GM04504 (cell line): ENCODE results near the gene MUSK.
A peak's percentile ranks its signal among the peaks of the same experiment; 100 is the strongest.
"Not testable (repeated sequence)": the region's sequence is repeated elsewhere in the genome, so short reads cannot be mapped to it uniquely, and the experiment has no call there.

Experiments
- DNase-seq: peaks from one replicate; pipeline ENCODE4 v3.0.0-alpha.2; 2012; ENCODE audit warnings: low read depth

MUSK gene

GRCh38 chr9:110810262-110810976, 141.8 kb downstream of the MUSK start:
- DNase-seq = no peak

- DNase-seq = no peak
Observed at GRCh38 chr9:110812886-110813285, 144.3 kb downstream of the MUSK start.

GRCh38 chr9:110814159-110814558, 145.6 kb downstream of the MUSK start:
- no peak for DNase-seq

GRCh38 chr9:110815361-110815760, 146.8 kb downstream of the MUSK start:
- DNase-seq = no peak

DNA sequence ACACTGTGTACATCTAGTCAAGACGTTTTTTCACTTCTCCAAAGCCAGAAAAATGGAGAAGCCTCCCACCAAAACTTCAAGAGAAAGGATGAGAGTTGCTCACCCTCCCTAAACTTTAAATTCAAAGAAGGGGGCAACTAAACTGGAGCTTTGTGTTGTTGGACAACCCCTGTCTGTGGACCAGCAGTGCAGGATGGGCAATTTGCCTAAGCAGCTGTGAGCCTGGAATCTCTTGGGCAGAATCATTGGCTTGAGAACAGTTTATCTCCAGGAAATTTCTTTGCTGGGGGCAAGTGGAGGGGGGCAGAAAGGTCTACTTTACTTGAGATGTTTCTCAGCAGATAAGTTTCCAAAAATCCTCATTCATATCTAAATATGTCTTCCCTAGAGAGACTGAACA, 151.8 kb downstream of the MUSK start:
- no peak for DNase-seq

GRCh38 chr9:110821064-110821463, 152.5 kb downstream of the MUSK start:
- DNase-seq = no peak

DNA sequence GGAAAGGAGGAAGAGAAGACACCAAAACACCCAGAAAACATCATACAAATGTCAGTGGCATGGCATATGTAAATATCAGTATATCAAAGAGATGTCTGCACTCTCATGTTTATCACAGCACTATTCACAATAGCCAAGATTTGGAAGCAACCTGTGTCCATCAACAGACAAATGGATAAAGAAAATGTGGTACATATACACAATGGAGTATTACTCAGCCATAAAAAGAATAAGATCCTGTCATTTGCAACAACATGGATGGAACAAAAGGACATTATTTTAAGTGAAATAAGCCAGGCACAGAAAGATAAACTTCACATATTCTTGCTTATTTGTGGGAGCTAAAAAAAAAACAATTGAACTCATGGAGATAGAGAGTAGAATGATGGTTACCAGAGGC, 156.5 kb downstream of the MUSK start:
- not testable (repeated sequence) for DNase-seq

DNA sequence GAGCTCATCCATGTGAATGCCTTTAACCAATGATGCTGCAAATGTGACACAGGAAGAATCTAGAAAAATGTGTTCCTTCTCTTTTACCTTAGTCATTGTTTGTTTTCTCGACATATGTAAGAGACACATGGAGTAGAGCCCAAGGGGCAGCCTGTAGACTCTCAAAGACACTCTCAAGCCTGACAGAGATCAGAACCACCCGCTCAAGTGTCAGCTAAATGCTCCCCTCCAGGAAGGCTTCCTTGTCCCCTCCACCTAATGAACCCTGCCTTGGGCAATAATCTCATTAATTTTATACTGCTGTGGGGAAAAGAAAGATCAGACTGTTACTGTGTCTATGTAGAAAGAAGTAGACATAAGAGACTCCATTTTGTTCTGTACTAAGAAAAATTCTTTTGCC, 157.4 kb downstream of the MUSK start:
- no peak for DNase-seq

DNA sequence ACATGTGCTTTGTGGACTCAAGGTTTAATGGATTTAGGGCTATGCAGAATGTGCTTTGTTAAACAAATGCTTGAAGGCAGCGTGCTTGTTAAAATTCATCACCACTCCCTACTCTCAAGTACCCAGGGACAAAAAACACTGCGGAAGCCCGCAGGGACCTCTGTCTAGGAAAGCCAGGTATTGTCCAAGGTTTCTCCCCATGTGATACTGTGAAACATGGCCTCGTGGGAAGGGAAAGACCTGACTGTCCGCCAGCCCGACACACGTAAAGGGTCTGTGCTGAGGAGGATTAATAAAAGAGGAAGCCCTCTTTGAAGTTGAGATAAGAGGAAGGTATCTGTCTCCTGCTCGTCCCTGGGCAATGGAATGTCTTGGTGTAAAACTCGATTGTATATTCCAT, 157.8 kb downstream of the MUSK start:
- not testable (repeated sequence) for DNase-seq

DNA sequence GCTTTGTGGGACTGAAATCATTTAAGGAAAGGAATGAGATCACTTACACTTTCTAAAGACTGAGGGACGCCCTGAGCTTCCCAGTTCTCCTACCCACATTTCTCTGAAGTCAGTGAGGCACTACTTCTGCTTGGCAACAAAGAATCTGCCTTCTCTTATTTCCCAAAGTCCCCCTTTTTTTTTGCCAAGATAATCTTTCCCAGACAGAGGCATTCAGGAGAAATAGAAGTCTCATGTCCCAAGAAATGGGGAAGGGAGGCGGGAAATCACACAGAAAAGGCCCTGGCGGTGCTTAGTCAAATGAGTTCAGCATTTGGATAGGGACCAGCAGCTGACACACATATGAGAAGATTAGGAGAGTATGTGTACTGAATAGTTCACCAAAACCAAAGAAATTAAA, 159.7 kb downstream of the MUSK start:
- DNase-seq = peak; percentile 61

DNA sequence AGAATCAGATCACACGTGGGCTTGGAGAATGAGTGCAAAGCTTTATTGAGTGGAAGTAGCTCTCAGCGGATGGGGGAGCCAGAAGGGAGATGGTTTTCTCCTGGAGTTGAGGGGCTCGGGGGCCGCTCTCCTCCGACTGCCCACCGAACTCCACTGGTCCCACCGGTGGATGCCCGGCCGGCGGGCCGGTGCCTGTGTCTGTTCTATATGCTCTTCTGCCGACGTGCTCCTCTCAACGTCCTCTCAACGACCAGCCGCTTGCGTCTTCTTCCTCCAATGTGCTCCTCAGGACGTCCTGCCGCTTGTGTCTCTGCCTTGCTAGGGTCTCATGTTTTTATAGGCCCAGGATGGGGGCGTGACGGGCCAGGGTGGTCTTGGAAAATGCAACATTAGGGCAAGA, 161.9 kb downstream of the MUSK start:
- DNase-seq = no peak

- DNase-seq = no peak
Observed at GRCh38 chr9:110832926-110833325, 164.3 kb downstream of the MUSK start.

- DNase-seq = peak; percentile 66
Observed at GRCh38 chr9:110835404-110835803, 166.8 kb downstream of the MUSK start.

DNA sequence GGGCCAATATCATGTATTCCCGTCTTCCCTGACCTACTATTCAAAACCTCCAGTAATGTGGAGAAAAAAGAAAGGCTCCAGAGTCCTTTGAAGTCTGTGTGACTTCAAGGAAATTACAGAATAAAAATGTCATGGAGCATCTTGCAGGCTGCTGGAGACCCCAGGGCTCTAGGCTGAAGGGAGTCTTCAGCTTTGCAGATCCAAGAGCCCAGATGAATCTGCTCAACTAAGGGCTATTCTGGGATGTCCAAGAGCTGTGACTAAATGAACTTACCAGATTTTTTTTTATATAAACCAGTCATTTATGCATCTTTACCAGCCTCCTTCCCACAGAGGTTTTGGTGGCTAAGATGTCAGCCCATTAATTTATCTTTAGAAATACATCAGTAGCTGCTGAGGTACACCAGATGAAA, 167.3 kb downstream of the MUSK start:
- peak; percentile 46 for DNase-seq

- no peak for DNase-seq
Observed at GRCh38 chr9:110837401-110838005, 168.9 kb downstream of the MUSK start.

GRCh38 chr9:110842169-110842568, 173.6 kb downstream of the MUSK start:
- no peak for DNase-seq

GRCh38 chr9:110842986-110843385, 174.4 kb downstream of the MUSK start:
- DNase-seq = no peak

GRCh38 chr9:110844121-110844520, 175.5 kb downstream of the MUSK start:
- no peak for DNase-seq

DNA sequence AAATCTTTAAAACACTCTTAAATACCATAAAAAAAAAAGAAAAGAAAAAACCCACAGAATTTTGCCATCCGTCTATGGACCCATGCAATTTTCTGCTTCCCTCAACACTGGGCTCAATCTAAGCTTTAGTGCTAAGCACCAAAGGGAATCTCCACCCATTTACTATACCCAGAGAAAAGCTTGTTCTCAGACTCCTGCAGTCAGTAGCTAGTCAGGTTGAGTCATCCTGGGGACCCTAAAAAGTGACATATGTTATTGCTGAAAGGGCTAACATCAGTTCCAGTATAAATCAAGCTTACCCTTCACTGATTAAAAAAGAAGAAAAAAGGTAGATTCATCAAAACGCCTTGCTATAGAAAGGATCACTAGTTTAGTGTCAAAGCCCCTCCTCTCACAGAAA, 177.6 kb downstream of the MUSK start:
- DNase-seq = no peak

- no peak for DNase-seq
Observed at GRCh38 chr9:110847671-110848070, 179.1 kb downstream of the MUSK start.

- no peak for DNase-seq
Observed at GRCh38 chr9:110850401-110851135, 182.0 kb downstream of the MUSK start.
